HEK293T (cell line): ENCODE measurements around the gene EDC3.

ENCODE experiments used
- ARNT ChIP-seq: fragments of 450-650 bp; IDR thresholded peaks from 2 replicates; pipeline ENCODE4 v1.6.1; 2017; ENCODE audit warnings: mild to moderate bottlenecking
- BHLHE40 ChIP-seq: fragments of 450-650 bp; IDR thresholded peaks from 2 replicates; pipeline ENCODE4 v1.6.1; 2016; ENCODE audit warnings: mild to moderate bottlenecking, moderate library complexity, borderline replicate concordance
- ELF4 ChIP-seq: fragments of 450-650 bp; IDR thresholded peaks from 2 replicates; pipeline ENCODE4 v1.6.1; 2017; ENCODE audit warnings: antibody characterized with exemption
- FOXK2 ChIP-seq: fragments of 450-650 bp; IDR thresholded peaks from 2 replicates; pipeline ENCODE4 v1.6.1; 2016; ENCODE audit warnings: mild to moderate bottlenecking
- FOXM1 ChIP-seq: fragments of 450-650 bp; IDR thresholded peaks from 2 replicates; pipeline ENCODE4 v1.6.1; 2017; ENCODE audit warnings: mild to moderate bottlenecking, borderline replicate concordance
- HDGF ChIP-seq: fragments of 450-650 bp; IDR thresholded peaks from 2 replicates; pipeline ENCODE4 v1.6.1; 2017; ENCODE audit warnings: antibody characterized with exemption, borderline replicate concordance
- LEF1 ChIP-seq: fragments of 450-650 bp; IDR thresholded peaks from 2 replicates; pipeline ENCODE4 v1.6.1; 2017; ENCODE audit warnings: mild to moderate bottlenecking, borderline replicate concordance
- NFRKB ChIP-seq: fragments of 450-650 bp; IDR thresholded peaks from 2 replicates; pipeline ENCODE4 v1.6.1; 2016; ENCODE audit warnings: mild to moderate bottlenecking, moderate library complexity
- SP1 ChIP-seq: fragments of 450-650 bp; IDR thresholded peaks from 2 replicates; pipeline ENCODE4 v1.6.1; 2017
- SUZ12 ChIP-seq: fragments of 450-650 bp; IDR thresholded peaks from 2 replicates; pipeline ENCODE4 v1.6.1; 2016; ENCODE audit warnings: mild to moderate bottlenecking
- TARDBP ChIP-seq: fragments of 450-650 bp; IDR thresholded peaks from 2 replicates; pipeline ENCODE4 v1.6.1; 2016
- TF ChIP-seq, protein P1 (sequence below): fragments of 450-650 bp; IDR thresholded peaks from 2 replicates; pipeline ENCODE4 v1.6.1; 2016

DNA sequence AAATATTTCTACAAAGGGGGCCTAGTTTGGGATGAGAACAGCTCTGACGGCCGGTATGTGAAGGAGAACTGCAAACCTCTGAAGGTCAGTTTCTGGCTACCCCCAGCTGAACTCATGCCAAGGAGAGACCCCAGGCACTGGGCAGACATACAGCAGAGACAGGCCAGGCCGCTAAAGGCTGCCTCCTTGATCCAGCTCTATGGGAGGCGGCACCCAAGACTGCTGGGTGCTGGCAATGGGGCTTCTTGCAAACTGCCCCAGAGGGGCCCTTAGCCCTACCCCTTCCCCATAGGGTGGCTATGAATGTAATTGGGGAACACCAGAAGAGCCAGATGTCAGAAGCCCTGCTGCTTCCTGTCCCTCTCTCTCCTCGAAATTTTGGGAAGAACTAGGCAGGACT, 66.9 kb downstream of the EDC3 start:
- TF ChIP-seq BHLHE40 (no peak), NFRKB (no peak), SUZ12 (no peak), TARDBP (no peak), HDGF (no peak), SP1 (no peak), FOXM1 (no peak), ARNT (no peak), ELF4 (no peak), LEF1 (no peak), FOXK2 (no peak)
- TF ChIP-seq, protein P1, sequence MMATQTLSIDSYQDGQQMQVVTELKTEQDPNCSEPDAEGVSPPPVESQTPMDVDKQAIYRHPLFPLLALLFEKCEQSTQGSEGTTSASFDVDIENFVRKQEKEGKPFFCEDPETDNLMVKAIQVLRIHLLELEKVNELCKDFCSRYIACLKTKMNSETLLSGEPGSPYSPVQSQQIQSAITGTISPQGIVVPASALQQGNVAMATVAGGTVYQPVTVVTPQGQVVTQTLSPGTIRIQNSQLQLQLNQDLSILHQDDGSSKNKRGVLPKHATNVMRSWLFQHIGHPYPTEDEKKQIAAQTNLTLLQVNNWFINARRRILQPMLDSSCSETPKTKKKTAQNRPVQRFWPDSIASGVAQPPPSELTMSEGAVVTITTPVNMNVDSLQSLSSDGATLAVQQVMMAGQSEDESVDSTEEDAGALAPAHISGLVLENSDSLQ: no peak
